CD4-positive, CD25-positive, alpha-beta regulatory T cell (primary cell): ENCODE data around the gene LSP1. TPM values are rescaled to one million over a fixed set of nuclear protein-coding genes. Genes with fewer than 3 reads are reported as not detected.

ENCODE experiments used
- ATAC-seq, 2 donors: fragments of 150-1000 bp; cut with Tn5 transposase; one replicate each; pipeline ENCODE4 v1.10.0; 2021; ENCODE audit warnings: low read depth in 2 of 2, moderate number of reproducible peaks in 2 of 2, moderate library complexity in 1 of 2
- DNase-seq, 3 donors: peaks; one replicate each; pipeline versions ENCODE4 v3.0.0 to v3.0.0-alpha.2; 2012 to 2022; ENCODE audit warnings: mixed read lengths in 1 of 3
- H3K27ac ChIP-seq: one replicate; pipeline ENCODE4 v1.7.0; 2013; ENCODE audit warnings: mild to moderate bottlenecking, low read length; ENCODE audit not compliant: insufficient read depth, poor library complexity, severe bottlenecking
- H3K27me3 ChIP-seq: one replicate; pipeline ENCODE4 v1.7.0; 2013; ENCODE audit warnings: low read length; ENCODE audit not compliant: control insufficient read depth, insufficient read depth
- H3K36me3 ChIP-seq: one replicate; pipeline ENCODE4 v1.7.0; 2013; ENCODE audit warnings: mild to moderate bottlenecking, low read length, moderate library complexity; ENCODE audit not compliant: control insufficient read depth, insufficient read depth
- H3K4me1 ChIP-seq: 2 replicates; pipeline ENCODE4 v1.7.0; 2013; ENCODE audit warnings: mild to moderate bottlenecking, low read length; ENCODE audit not compliant: insufficient read depth, control insufficient read depth, poor library complexity, severe bottlenecking
- H3K4me3 ChIP-seq: one replicate; pipeline ENCODE4 v1.7.0; 2013; ENCODE audit warnings: low read depth, mild to moderate bottlenecking, low read length, moderate library complexity
- H3K9me3 ChIP-seq, 2 experiments: 1 replicate in 1 of 2; 2 replicates in 1 of 2; pipeline ENCODE4 v1.7.0; 2013; ENCODE audit warnings: low read length in 2 of 2, mild to moderate bottlenecking in 1 of 2, moderate library complexity in 1 of 2; ENCODE audit not compliant: control insufficient read depth in 2 of 2
- H3K27ac Mint-ChIP-seq, 3 donors: one replicate each; pipeline ENCODE4 v1.8.0; 2020 to 2022; ENCODE audit warnings: mild to moderate bottlenecking in 3 of 3, mixed read lengths in 3 of 3, moderate library complexity in 2 of 3
- H3K27me3 Mint-ChIP-seq: one replicate; pipeline ENCODE4 v1.8.0; 2022; ENCODE audit warnings: mild to moderate bottlenecking, mixed read lengths
- H3K36me3 Mint-ChIP-seq: one replicate; pipeline ENCODE4 v1.8.0; 2020; ENCODE audit warnings: mixed read lengths
- H3K4me1 Mint-ChIP-seq, 4 donors: one replicate each; pipeline ENCODE4 v1.8.0; 2020 to 2022; ENCODE audit warnings: mixed read lengths in 4 of 4, mild to moderate bottlenecking in 1 of 4
- H3K4me3 Mint-ChIP-seq, 4 donors: one replicate each; pipeline ENCODE4 v1.8.0; 2020 to 2022; ENCODE audit warnings: mild to moderate bottlenecking in 4 of 4, mixed read lengths in 4 of 4, moderate library complexity in 3 of 4
- H3K9me3 Mint-ChIP-seq, 7 donors: one replicate each; pipeline ENCODE4 v1.8.0; 2020 to 2022; ENCODE audit warnings: mixed read lengths in 7 of 7, mild to moderate bottlenecking in 3 of 7, moderate library complexity in 2 of 7
- polyA plus RNA-seq, 4 donors: library from polyadenylated mRNA; unstranded; fragments of 300-500 nt; fragmentation: Illumina TruSeq; gene quantifications; one replicate each; pipeline ENCODE4 v1.2.3, GENCODE V29; 2021
- total RNA-seq: library from RNA; stranded (reverse); gene quantifications from one replicate; pipeline ENCODE4 v1.2.3, GENCODE V29; 2022

Gene LSP1
- total and polyA plus RNA-seq, 5 donors from 2014 or later: 381 to 514 (median 452) TPM

DNA sequence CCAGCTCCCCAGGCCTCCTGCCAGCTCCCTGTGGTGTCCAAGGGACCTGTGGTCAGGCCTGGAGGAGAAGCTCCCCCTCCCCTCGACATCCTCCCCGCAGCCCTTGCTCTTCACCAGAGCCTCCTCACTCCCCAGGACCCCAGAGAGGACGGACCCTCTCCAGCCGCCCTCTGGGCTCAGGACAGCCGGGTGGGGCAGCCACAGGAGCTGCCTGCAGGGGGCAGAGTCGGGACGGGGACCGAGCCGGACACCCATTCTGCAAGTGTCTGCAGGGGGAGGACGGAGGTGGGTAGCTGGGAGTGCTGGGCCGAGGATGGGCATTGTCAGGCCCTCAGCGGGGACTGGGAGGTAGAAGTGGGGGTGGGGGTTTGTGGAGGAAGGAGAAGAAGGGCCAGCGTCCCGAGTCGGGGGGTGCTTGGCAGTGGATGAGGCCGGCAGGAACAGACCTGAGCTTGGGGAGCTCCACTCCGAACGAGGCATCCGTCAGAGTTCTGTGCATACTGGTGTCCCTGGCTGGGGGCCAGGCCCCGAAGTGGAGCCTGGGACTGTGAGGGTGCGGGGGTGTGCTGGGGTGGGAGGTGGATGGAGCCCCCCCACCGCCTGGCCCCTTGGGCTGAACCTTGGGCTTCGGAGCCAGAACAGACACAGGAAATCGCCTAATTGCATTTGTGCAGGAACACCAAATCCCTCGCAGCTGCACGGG lies 23.6 kb downstream of the LSP1 start:
- Mint-ChIP-seq H3K27ac (peak overlapping the region in 1 of 3 donors; percentile 46), H3K9me3 (no peaks in the 10 kb centered on the region), H3K36me3 (no peaks in the 10 kb centered on the region), H3K4me1 (peaks cover 0 to 52% (median 8%) of the 10 kb centered on the region in 4 donors), H3K27me3 (no peaks in the 10 kb centered on the region), H3K4me3 (no peak overlapping the region)
- DNase-seq (no peak), ATAC-seq (no peak)
- Histone ChIP-seq H3K27ac (peak overlapping the region; percentile 14), H3K4me1 (peaks cover 44% of the 10 kb centered on the region), H3K9me3 (no peaks in the 10 kb centered on the region), H3K27me3 (no peaks in the 10 kb centered on the region), H3K4me3 (no peak overlapping the region), H3K36me3 (peaks cover 5% of the 10 kb centered on the region)

DNA sequence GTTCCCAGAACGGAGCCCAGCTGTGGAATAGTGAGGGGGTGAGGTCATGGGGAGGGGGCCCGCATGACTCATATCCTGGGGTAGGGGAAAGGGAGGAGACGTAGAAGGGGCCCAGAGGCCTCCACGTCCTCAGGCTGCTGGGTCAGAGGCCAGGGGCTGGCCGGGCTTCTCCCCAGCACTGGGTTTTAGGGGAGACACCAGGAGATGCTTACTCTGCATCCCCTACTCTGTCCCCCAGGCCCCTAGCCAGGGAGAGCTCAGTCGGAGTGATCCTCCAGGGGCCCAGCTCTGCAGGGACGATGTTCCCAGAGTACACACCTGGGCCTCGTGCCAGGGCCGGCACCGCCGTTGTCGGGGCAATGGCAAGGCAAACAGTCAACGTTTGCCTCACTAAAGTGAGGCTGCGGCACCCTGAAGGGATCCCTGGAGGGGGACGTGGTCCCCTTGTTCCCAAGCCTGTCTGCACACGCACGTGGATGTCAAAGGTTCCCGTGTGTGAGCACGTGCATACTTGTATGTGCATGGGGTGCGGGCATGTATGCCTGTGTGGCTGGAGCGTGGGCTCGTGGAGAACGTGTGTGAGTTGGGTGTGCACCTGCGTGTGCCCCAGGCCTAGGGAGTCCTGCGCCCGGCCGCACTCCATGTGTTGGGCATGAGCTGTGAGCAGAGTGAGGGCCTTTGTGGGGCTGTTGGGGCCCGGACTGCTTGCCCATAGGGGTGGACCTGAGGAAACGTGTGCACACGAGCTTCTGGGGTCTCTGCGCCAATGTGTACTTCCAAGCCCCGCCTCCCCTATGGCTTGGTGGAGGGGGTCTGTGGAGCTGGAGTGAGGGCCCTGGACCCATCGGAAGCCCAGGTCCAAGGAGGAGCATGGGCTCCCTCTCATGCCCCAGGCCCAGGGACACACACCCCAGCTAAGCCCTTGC lies 24.6 kb downstream of the LSP1 start:
- peaks cover 39% of the 10 kb centered on the region for H3K4me1 ChIP-seq
- H3K4me1 Mint-ChIP-seq: peaks cover 0 to 47% (median 8%) of the 10 kb centered on the region in 4 donors

DNA sequence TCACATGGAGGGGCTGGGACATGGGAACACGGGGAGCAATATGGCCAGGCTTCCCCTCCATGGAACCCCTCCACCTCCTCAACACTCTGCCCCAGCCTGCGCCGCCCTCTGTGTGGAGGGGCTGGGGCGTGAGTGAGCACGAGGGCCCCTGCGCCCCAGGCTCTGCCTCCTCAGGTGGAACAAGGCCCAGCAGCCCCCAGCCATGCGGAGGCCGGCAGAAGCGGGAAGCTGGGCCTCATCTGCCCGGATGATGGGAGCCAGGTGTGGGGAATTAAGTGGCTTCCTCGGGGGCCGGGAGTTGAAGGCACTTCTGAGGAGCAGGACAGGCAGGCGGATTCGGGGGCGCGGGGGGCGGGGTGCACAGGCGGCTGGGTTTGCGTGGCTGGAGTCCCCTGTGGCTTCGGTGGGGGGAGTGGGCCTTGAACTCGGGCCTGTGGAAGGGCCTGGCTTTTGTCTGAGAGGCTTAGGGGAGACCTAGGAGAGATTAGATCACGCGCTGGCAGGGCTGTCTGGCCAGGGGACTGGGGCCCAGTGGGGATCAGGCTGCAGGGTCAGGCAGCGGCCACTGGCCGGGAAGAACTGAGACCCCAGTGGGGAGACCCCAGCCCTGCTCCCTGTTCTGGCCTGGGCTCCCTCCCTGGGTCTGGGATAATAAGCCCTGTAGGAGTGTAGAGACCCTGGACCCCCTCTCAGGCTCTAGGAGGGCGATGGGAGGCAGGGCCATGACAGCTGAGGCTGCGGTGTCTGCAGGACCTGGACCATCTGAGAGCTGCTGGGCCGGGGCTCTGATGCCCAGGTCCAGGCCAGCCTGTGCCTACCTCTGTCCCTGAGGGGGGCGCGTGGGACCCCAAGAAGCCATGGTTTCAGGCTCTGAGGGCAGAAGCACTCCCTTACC lies 25.5 kb downstream of the LSP1 start:
- no peaks in the 10 kb centered on the region for H3K9me3 Mint-ChIP-seq
- no peaks in the 10 kb centered on the region for H3K36me3 Mint-ChIP-seq
- H3K4me1 ChIP-seq: peaks cover 36% of the 10 kb centered on the region
- H3K4me3 Mint-ChIP-seq: no peak overlapping the region
- no peak for ATAC-seq
- no peak overlapping the region for H3K4me3 ChIP-seq
- H3K9me3 ChIP-seq: no peaks in the 10 kb centered on the region
- peaks cover 14% of the 10 kb centered on the region for H3K36me3 ChIP-seq
- no peak for DNase-seq
- no peaks in the 10 kb centered on the region for H3K27me3 ChIP-seq
- H3K27ac Mint-ChIP-seq: no peak overlapping the region
- H3K27me3 Mint-ChIP-seq: no peaks in the 10 kb centered on the region
- no peak overlapping the region for H3K27ac ChIP-seq
- peaks cover 0 to 42% (median 8%) of the 10 kb centered on the region in 4 donors for H3K4me1 Mint-ChIP-seq

More for the DNA sequence above, 24.6 kb downstream of the LSP1 start:
- peak overlapping the region in 2 of 3 donors; percentile 66 to 80 for H3K27ac Mint-ChIP-seq
- Histone ChIP-seq H3K9me3 (no peaks in the 10 kb centered on the region), H3K36me3 (peaks cover 5% of the 10 kb centered on the region), H3K27me3 (no peaks in the 10 kb centered on the region), H3K4me3 (no peak overlapping the region), H3K27ac (no peak overlapping the region)
- H3K27me3 Mint-ChIP-seq: no peaks in the 10 kb centered on the region
- H3K36me3 Mint-ChIP-seq: no peaks in the 10 kb centered on the region
- no peaks in the 10 kb centered on the region for H3K9me3 Mint-ChIP-seq
- DNase-seq (no peak), ATAC-seq (no peak)
- peak overlapping the region in 1 of 4 donors; percentile 54 for H3K4me3 Mint-ChIP-seq

DNA sequence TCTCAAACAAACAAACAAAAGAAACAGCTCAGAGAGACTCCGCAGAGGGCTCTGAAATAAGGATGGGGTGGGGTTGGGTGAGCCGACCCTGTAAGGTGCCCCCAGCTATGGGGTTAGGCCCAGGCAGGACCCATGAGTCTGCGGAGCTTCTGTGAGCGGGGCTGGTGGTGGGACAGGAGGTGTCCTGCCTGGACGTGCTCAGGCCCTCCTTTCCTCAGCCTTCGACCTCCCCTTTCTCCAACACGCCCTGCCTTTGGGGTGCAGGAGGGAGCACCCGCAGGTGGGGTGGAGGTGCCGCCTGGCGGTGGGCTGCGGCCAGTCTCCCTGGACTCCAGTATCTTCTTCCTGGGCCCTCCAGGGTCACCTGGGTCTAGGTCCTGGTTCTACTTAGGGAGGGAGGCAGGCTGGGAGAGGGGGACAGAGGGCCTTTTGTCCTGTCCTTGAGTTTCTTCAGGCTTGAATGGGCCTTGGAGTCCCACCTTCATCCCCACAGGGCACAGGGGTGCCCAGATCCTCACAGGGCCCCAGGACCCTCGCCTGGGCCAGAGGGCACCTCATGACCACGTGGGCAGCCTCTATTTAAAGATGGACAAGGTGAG lies 26.6 kb downstream of the LSP1 start:
- Histone ChIP-seq H3K27me3 (no peaks in the 10 kb centered on the region), H3K4me3 (no peak overlapping the region), H3K36me3 (peaks cover 25% of the 10 kb centered on the region), H3K4me1 (peaks cover 33% of the 10 kb centered on the region), H3K9me3 (no peaks in the 10 kb centered on the region), H3K27ac (no peak overlapping the region)
- peaks cover 0 to 42% (median 8%) of the 10 kb centered on the region in 4 donors for H3K4me1 Mint-ChIP-seq
- no peak for DNase-seq
- H3K27me3 Mint-ChIP-seq: no peaks in the 10 kb centered on the region
- H3K27ac Mint-ChIP-seq: no peak overlapping the region
- no peaks in the 10 kb centered on the region for H3K36me3 Mint-ChIP-seq
- no peaks in the 10 kb centered on the region for H3K9me3 Mint-ChIP-seq
- no peak for ATAC-seq
- H3K4me3 Mint-ChIP-seq: no peak overlapping the region

DNA sequence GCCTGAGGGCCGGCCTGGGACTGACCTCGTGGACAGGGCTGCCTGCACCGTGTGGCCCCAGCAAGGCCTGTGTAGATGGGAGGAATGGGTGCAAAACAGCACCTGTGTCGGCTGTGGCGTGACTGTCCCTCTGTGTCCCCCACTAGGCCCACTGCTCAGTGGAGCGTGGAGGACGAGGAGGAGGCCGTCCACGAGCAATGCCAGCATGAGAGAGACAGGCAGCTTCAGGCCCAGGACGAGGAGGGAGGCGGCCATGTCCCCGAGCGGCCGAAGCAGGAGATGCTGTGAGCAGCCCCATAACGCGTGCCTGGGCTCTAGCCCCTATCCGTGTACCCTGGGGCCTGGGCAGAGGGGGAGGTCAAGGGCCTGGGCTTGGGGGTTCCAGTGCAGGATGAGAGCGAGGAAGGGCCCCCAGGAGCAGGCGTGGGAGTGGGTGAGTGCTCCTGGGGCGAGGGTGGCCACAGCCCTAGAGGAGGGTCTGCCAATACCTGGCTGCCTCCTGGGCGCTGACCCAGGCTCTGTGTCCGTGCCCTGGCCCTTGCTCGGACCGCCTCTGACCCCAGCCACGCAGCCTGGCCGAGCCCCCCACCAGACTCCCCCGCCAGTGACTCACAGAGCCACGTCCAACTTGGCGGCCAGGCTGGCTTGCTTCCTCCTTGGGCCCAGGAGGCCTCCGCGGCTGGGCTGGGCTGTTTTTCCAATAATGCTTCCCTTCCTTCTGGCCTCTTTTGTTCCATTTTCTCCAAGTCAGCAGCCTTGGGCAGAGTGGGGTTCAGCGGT lies 27.2 kb downstream of the LSP1 start:
- ATAC-seq: no peak
- Histone ChIP-seq H3K27ac (no peak overlapping the region), H3K4me1 (peaks cover 26% of the 10 kb centered on the region), H3K27me3 (no peaks in the 10 kb centered on the region), H3K9me3 (no peaks in the 10 kb centered on the region), H3K4me3 (no peak overlapping the region), H3K36me3 (peaks cover 31% of the 10 kb centered on the region)
- Mint-ChIP-seq H3K4me3 (peak overlapping the region in 1 of 4 donors; percentile 43), H3K27me3 (no peaks in the 10 kb centered on the region), H3K4me1 (peaks cover 0 to 42% (median 8%) of the 10 kb centered on the region in 4 donors), H3K9me3 (no peaks in the 10 kb centered on the region), H3K36me3 (no peaks in the 10 kb centered on the region), H3K27ac (no peak overlapping the region)
- DNase-seq: no peak

DNA sequence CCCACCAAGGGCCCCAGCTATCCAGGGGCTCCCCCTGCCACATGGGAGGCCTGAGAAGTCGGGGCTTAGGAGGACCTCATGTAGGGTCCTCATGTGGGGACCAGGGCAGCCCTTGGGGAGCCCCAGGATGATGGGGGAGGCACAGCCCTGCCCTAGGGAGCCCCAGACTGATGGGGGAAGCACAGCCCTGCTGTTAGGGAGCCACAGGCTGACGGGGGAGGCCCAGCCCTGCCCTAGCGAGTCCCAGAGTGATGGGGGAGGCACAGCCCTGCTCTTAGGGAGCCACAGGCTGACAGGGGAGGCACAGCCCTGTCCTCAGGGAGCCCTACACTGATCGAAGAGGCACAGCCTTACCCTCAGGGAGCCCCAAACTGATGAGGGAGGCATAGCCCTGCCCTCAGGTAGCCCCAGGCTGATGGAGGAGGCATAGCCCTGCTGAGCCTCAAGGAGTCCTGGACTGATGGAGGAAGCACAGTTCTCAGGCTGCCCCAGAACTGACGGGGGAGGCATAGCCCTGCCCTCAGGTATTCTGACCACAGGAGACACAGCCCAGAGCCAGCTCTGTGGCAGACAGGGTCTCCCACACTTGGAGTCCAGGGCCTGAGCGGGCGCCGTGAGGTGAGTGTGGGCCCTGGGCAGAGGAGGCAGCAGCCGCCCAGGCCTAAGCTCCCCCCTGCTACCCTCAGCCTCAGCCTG lies 28.0 kb downstream of the LSP1 start:
- Mint-ChIP-seq H3K4me1 (peaks cover 0 to 39% (median 7%) of the 10 kb centered on the region in 4 donors), H3K27ac (peak overlapping the region in 1 of 3 donors; percentile 26)
- ATAC-seq: no peak

More for the DNA sequence above, 28.0 kb downstream of the LSP1 start:
- H3K9me3 Mint-ChIP-seq: no peaks in the 10 kb centered on the region
- DNase-seq: no peak
- Histone ChIP-seq H3K4me3 (no peak overlapping the region), H3K4me1 (peaks cover 23% of the 10 kb centered on the region), H3K36me3 (peaks cover 39% of the 10 kb centered on the region), H3K9me3 (no peaks in the 10 kb centered on the region), H3K27me3 (no peaks in the 10 kb centered on the region), H3K27ac (no peak overlapping the region)
- H3K36me3 Mint-ChIP-seq: no peaks in the 10 kb centered on the region
- H3K27me3 Mint-ChIP-seq: no peaks in the 10 kb centered on the region
- peak overlapping the region in 1 of 4 donors; percentile 43 for H3K4me3 Mint-ChIP-seq
